Suppressor macrophage treated with lipopolysaccharide for 4 hours (primary cell): ENCODE results near the gene PTPN13.

Experiments
- DNase-seq: peaks from one replicate; pipeline ENCODE4 v3.0.0-alpha.2; 2020

The PTPN13 gene

DNA sequence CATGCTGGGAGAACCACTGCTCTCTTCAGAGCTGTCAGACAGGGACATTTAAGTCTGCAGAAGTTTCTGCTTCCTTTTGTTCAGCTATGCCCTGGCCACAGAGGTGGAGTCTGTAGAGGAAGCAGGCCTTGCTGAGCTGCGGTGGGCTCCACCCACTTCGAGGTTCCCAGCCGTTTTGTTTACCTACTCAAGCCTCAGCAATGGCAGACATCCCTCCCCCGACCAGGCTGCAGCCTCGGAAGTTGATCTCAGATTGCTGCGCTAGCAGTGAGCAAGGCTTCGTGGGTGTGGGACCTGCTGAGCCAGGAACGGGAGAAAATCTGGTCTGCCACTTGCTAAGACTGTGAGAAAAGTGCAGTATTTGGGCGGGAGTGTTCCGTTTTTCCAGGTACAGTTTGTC is 136.2 kb downstream of the PTPN13 start:
- DNase-seq, result no peak

DNA sequence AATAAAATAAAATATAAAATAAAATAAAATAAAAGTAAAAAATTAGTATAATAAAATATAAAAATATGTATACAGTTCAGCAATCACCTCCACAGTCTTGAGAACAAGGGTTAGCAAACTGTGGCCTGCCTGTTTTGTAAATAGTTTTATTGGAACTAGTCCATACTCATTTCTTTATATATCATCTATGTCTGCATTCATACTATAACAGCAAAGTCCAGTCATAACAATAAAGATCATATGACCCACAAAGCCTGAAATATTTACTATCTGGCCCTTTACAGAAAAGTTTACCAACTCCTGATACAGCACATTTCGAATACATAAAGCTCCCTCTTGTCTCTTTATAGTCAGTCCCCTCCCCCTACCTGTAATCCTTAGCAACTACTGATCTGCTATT is 143.1 kb downstream of the PTPN13 start:
- DNase-seq, result no peak

GRCh38 chr4:86741846-86742245 is 147.7 kb downstream of the PTPN13 start:
- DNase-seq, result no peak

DNA sequence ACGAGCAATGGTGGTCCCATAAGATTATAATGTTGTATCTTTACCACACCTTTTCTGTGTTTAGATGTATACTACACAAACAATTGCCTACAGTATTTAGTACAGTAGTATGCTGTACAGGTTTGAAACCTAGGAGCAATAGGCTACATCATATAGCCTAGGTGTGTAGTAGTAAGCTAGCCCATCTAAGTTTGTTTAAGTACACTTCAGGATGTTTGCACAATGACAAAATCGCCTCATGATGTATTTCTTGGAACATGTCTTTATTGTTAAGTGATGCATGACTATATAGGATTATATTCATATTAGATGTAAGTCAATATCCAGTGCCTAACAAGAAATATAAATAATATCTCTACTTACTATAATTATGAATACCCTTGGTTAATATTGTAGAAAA is 150.5 kb downstream of the PTPN13 start:
- no peak for DNase-seq

DNA sequence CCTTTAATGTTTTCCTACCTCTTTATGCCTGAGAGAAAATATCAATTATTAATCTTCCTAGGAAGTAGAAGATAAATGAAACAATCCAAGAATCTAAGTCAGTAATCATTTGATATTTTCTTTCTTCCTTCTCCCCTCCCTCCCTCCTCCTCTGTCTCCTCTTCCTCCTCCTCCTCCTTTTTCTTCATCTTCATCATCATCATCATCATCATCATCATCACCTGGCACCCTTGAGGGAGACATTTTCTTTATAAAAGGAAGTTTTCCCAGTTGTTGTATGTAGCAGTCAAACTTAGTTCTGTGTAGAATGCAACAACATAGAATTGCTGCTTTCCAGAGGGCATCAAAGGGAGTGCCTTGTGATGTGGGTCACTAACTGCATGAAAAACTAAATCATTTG is 155.0 kb downstream of the PTPN13 start:
- no peak for DNase-seq

- no peak for DNase-seq
Observed at GRCh38 chr4:86755388-86755787, 161.3 kb downstream of the PTPN13 start.

DNA sequence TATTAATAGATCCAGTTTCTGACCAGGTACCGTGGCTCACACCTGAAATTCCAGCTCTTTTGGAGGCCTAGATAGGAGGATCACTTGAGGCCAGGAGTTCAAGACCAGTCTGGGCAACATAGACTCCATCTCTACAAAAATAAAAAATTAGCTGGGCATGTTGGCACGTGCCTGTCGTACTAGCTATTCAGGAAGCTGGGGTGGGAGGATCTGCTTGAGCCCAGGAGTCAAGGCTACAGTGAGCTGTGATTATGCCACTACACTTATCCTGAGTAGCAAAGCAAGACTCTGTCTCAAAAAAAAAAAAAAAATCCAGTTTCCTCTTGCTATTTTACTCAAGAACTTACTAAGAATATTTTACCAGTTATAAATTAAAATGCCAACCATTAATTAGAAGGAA is 163.4 kb downstream of the PTPN13 start:
- no peak for DNase-seq

DNA sequence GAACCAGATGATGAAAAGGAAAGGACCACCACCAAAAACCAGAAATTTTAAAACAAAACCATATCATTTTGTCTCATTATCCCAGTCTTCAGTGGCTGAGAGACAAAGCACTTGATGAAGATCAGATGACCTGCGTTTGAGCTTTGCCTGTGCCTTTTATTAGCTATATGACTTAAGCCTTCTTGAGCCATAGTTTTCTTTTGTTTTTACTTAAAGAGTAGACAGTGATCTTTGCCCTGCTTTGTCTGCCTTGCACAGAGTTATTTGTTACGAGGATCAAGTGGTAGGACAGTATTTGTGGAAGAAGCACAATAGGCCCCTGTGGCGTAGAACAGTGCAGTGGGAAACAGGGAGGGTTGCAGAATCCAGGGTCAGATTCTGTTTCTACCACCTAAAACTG is 165.2 kb downstream of the PTPN13 start:
- no peak for DNase-seq

DNA sequence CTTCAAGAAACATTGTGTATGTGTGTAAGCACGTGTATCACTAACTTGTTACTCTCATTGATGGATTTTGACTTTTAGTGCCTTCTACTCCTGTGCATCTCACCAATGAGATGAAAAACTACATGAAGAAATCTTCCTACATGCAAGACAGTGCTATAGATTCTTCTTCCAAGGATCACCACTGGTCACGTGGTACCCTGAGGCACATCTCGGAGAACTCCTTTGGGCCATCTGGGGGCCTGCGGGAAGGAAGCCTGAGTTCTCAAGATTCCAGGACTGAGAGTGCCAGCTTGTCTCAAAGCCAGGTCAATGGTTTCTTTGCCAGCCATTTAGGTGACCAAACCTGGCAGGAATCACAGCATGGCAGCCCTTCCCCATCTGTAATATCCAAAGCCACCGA is 168.5 kb downstream of the PTPN13 start:
- DNase-seq, result no peak

GRCh38 chr4:86769794-86770193 is 175.7 kb downstream of the PTPN13 start:
- no peak for DNase-seq

- DNase-seq, result no peak
Observed at GRCh38 chr4:86771141-86771540, 177.0 kb downstream of the PTPN13 start.

GRCh38 chr4:86775061-86775460 is 180.9 kb downstream of the PTPN13 start:
- DNase-seq, result no peak

- no peak for DNase-seq
Observed at GRCh38 chr4:86778175-86778574, 184.1 kb downstream of the PTPN13 start.

- DNase-seq, result no peak
Observed at GRCh38 chr4:86788826-86789225, 194.7 kb downstream of the PTPN13 start.

- DNase-seq, result no peak
Observed at GRCh38 chr4:86791126-86791525, 197.0 kb downstream of the PTPN13 start.

GRCh38 chr4:86809809-86810208 is 215.7 kb downstream of the PTPN13 start:
- DNase-seq, result no peak

- DNase-seq, result no peak
Observed at GRCh38 chr4:86810847-86811246, 216.7 kb downstream of the PTPN13 start.

- DNase-seq, result no peak
Observed at GRCh38 chr4:86815653-86816052, 221.5 kb downstream of the PTPN13 start.

GRCh38 chr4:86816501-86817273 is 222.6 kb downstream of the PTPN13 start:
- DNase-seq, result no peak

GRCh38 chr4:86818211-86818610 is 224.1 kb downstream of the PTPN13 start:
- DNase-seq, result no peak

DNA sequence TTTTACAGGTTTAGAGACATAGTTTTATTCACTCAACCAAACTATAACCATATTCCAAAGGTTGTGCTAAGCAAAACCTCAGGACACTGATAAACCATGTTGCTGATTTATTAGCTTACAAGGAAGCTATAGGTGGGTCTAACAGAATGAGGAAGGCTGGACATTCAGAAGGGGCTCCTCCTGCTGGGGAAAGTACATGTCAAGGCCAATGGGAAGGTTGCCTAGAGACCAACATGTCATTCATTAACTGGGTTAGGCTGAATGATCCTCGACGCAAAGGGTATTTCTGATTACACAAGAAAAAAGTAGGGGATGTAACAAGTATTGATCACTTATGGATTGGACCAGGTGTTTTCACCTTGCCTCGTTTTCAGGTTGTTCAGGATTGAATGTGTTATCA is 224.7 kb downstream of the PTPN13 start:
- DNase-seq, result no peak

DNA sequence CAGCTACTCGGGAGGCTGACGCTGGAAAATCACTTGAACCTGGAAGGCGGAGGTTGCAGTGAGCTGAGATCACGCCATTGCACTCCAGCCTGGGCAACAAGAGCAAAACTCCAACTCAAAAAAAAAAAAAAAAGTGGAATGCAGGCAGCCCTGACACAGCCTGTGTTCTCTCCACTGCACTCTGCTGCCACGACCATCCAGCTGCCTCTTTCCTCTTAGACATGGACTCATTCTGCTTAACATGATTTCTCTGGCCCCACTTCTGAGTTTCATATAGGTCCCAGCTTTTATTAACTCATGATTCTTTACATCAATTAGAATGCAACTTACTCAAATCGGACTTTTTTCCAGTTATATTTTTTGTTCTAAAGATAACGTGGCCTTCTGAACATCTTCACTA is 225.4 kb downstream of the PTPN13 start:
- no peak for DNase-seq

- no peak for DNase-seq
Observed at GRCh38 chr4:86821151-86821550, 227.0 kb downstream of the PTPN13 start.

DNA sequence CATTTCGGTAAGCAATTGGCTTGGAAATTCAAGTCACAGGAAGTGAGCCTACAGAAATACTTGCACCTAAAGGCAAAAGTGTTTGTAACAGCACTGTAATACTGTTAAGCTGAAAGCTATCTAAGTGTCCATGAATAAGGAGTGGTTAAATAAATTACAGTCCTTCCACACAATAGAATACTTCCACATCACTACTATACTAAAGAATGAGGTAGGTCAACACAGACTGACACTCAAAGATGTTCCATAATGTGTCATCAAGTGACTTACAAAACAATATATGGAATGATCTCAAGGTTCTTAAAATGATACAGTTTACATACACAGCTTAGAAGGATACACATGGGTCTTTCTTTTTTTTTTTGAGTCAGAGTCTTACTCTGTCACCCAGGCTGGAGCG is 228.0 kb downstream of the PTPN13 start:
- DNase-seq, result no peak

- no peak for DNase-seq
Observed at GRCh38 chr4:86825511-86825910, 231.4 kb downstream of the PTPN13 start.
